ENCODE results near the gene BDP1. TPM values are rescaled to one million over a fixed set of nuclear protein-coding genes. Genes with fewer than 3 reads are reported as not detected.

The BDP1 gene
- total RNA-seq, 1 donor from 2014 or later, result 36.1 TPM

DNA sequence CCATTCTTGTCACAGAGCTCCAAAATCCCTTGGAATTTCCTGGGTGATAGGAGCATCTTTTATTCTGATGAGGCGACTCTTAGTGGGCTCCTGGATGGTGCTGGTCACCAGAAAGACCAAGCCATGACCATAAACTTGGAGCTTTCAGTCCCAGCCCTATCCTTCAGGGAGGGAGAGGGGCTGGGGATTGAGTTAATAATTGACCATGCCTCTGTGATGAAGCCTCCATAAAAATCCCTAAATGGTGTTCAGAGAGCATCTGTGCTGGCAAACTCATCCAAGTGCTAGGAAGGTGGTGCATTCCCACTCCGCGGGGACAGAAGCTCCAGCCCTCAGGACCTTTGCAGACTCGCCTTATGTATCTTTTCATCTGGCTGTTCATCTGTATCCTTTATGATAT lies 160.4 kb downstream of the BDP1 start:
- H3K9me3 Mint-ChIP-seq, result no peaks in the 10 kb centered on the region
- intact Hi-C loops (cut with micrococcal nuclease), result no loop called here
- no peaks in the 10 kb centered on the region for H3K27me3 Mint-ChIP-seq (ENCODE audit: low read depth)
- no peak overlapping the region for H3K4me3 Mint-ChIP-seq (ENCODE audit: low read depth)
- H3K27ac Mint-ChIP-seq, result no peak overlapping the region
- DNase-seq (ENCODE audit: low spot score), result no peak
- no peaks in the 10 kb centered on the region for H3K4me1 Mint-ChIP-seq (ENCODE audit: low read depth)
- H3K36me3 Mint-ChIP-seq (ENCODE audit: low read depth), result peaks cover 62% of the 10 kb centered on the region

Other genes starting within 250 kb of the BDP1 start
- 59.7 and 60.0 TPM in 2 replicates for gene MCCC2, start 131.7 kb downstream of the BDP1 start, total RNA-seq